T-cell (primary cell): ENCODE results near the gene ELN. TPM values are rescaled to one million over a fixed set of nuclear protein-coding genes. Genes with fewer than 3 reads are reported as not detected.
"Not testable (repeated sequence)": the region's sequence is repeated elsewhere in the genome, so short reads cannot be mapped to it uniquely, and the experiment has no call there.

Experiments used
- ATAC-seq, 4 experiments: fragments of 200-7000 bp in 3 of 4; fragments of 150-1000 bp in 1 of 4; cut with Tn5 transposase; replicated peaks in 1 of 4; 1 replicate in 3 of 4; 2 replicates in 1 of 4; pipeline ENCODE4 v1.10.0; 2021; ENCODE audit warnings: moderate library complexity in 3 of 4, mild to moderate bottlenecking in 2 of 4, moderate number of reproducible peaks in 1 of 4
- CTCF ChIA-PET, 2 donors: fragments of 300-600 bp; sonication (Branson Sonifier 250); formaldehyde crosslinking; loops; one replicate each; lab custom pipeline; 2022; ENCODE audit warnings: antibody characterized with exemption in 2 of 2; lab: Charles Lee
- POLR2A ChIA-PET, 2 donors: fragments of 300-600 bp; sonication (Branson Sonifier 250); formaldehyde crosslinking; loops; one replicate each; lab custom pipeline; 2022; ENCODE audit warnings: antibody characterized with exemption in 2 of 2; lab: Charles Lee
- DNase-seq, 35 experiments: peaks; one replicate each; pipeline versions ENCODE4 v3.0.0 to v3.0.0-alpha.2; 2013 to 2023
- H3K27ac ChIP-seq: one replicate; pipeline ENCODE4 v1.5.1; 2013; ENCODE audit warnings: low read length
- H3K27me3 ChIP-seq, 2 experiments: replicated peaks in 1 of 2; 1 replicate in 1 of 2; 2 replicates in 1 of 2; pipeline versions ENCODE4 v1.6.1 to v1.7.0; 2013; ENCODE audit warnings: low read length in 1 of 2, mixed read lengths in 1 of 2; ENCODE audit not compliant: control insufficient read depth in 2 of 2, insufficient read depth in 2 of 2; ENCODE audit errors: extremely low read depth in 1 of 2
- H3K36me3 ChIP-seq, 2 donors: 1 replicate in 1 of 2; 2 replicates in 1 of 2; pipeline versions ENCODE4 v1.6.1 to v1.7.0; 2013; ENCODE audit warnings: low read length in 1 of 2; ENCODE audit not compliant: control insufficient read depth in 2 of 2, insufficient read depth in 1 of 2; ENCODE audit errors: extremely low read depth in 1 of 2
- H3K4me1 ChIP-seq, 2 experiments: 1 replicate in 1 of 2; 2 replicates in 1 of 2; pipeline versions ENCODE4 v1.6.1 to v1.7.0; 2013; ENCODE audit warnings: low read length in 2 of 2, mixed read lengths in 1 of 2; ENCODE audit not compliant: insufficient read depth in 2 of 2, control insufficient read depth in 1 of 2; ENCODE audit errors: extremely low read depth in 1 of 2
- H3K4me3 ChIP-seq, 2 donors: 1 replicate in 1 of 2; 2 replicates in 1 of 2; pipeline versions ENCODE4 v1.5.1 to v1.7.0; 2013; ENCODE audit warnings: mild to moderate bottlenecking in 2 of 2, low read length in 1 of 2, moderate library complexity in 1 of 2; ENCODE audit not compliant: control insufficient read depth in 1 of 2; ENCODE audit errors: extremely low read depth in 1 of 2
- H3K9me3 ChIP-seq: 2 replicates; pipeline ENCODE4 v1.7.0; 2013
- H3K27ac Mint-ChIP-seq, 2 donors: one replicate each; pipeline ENCODE4 v1.8.0; 2020 to 2021; ENCODE audit warnings: mild to moderate bottlenecking in 2 of 2, mixed read lengths in 2 of 2
- H3K27me3 Mint-ChIP-seq, 2 donors: one replicate each; pipeline ENCODE4 v1.8.0; 2021 to 2022; ENCODE audit warnings: mixed read lengths in 2 of 2
- H3K36me3 Mint-ChIP-seq: one replicate; pipeline ENCODE4 v1.8.0; 2021; ENCODE audit warnings: mixed read lengths
- H3K4me1 Mint-ChIP-seq, 3 donors: one replicate each; pipeline ENCODE4 v1.8.0; 2020 to 2022; ENCODE audit warnings: mixed read lengths in 3 of 3, mild to moderate bottlenecking in 1 of 3
- H3K4me3 Mint-ChIP-seq, 3 donors: one replicate each; pipeline ENCODE4 v1.8.0; 2020 to 2022; ENCODE audit warnings: mild to moderate bottlenecking in 3 of 3, mixed read lengths in 3 of 3, moderate library complexity in 3 of 3
- H3K9me3 Mint-ChIP-seq, 3 donors: one replicate each; pipeline ENCODE4 v1.8.0; 2020 to 2022; ENCODE audit warnings: mixed read lengths in 3 of 3
- WGBS: methylation state at CpG from one replicate; pipeline ENCODE4 v1.1.5; 2013; ENCODE audit warnings: missing lambda C conversion rate; ENCODE audit not compliant: insufficient coverage; 5-methylcytosine and 5-hydroxymethylcytosine counted together
- total RNA-seq, 35 experiments: library from RNA in 6 of 35; stranded (reverse) in 6 of 35; fragments of 120-200 nt in 1 of 35; gene quantifications; one replicate each; pipeline versions ENCODE4 v1.2.1 to v1.2.4 and lab custom pipeline; 2013 to 2026

Gene ELN
- total RNA-seq, 5 donors from 2014 or later (not counting 1 experiment from before 2014, with no cell fraction given) = 0.22 to 0.56 (median 0.44) TPM; not detected in 2

DNA sequence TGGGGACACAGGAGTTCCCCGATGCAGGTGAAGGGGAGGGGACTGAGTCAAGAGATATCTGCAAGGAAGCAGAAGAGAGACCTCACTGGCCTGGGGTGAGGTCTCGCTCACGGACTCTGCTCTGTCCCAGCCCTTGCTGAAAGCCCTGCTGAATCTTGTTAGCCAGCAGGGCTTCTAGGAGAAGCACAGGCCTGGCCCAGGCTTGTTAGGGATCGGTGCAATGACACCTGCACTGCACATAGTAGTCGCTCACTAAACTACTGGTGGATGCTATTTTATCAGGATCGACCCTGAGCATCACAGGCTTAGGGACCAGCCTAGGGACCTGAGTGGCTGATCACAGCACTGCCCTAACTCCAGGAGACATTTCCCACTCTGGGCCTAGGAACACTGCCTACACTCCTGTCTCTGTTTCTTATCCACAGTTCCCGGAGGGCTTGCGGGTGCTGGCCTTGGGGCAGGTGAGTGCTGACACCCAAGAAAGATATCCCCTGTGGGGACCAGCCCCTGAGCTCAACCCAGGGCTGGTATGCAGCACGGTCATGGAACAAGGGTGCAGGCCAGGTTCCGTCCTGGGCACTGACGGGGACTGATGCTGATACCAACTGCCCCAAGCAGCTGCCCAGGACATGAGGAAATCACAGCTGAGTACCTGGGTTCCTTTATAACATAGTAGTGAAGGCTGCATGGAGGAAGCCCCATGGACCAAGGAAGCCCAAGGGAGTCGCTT lies 13.0 kb downstream of the ELN start:
- Histone ChIP-seq H3K9me3 (no peaks in the 10 kb centered on the region), H3K4me1 (no peaks in the 10 kb centered on the region), H3K36me3 (no peaks in the 10 kb centered on the region), H3K27me3 (peaks cover 0 to 35% of the 10 kb centered on the region in 2 experiments), H3K4me3 (no peak overlapping the region), H3K27ac (no peak overlapping the region)
- no peaks in the 10 kb centered on the region for H3K27me3 Mint-ChIP-seq
- ChIA-PET POLR2A (no interaction called here), CTCF (no interaction called here)
- no peak overlapping the region for H3K27ac Mint-ChIP-seq
- ATAC-seq (peak in 1 of 4 experiments; percentile 13), DNase-seq (no peak)
- no peak overlapping the region for H3K4me3 Mint-ChIP-seq
- H3K36me3 Mint-ChIP-seq = no peaks in the 10 kb centered on the region
- H3K9me3 Mint-ChIP-seq = no peaks in the 10 kb centered on the region
- WGBS = 84% methylated on average over 12 of the region's 12 CpGs
- no peaks in the 10 kb centered on the region for H3K4me1 Mint-ChIP-seq

DNA sequence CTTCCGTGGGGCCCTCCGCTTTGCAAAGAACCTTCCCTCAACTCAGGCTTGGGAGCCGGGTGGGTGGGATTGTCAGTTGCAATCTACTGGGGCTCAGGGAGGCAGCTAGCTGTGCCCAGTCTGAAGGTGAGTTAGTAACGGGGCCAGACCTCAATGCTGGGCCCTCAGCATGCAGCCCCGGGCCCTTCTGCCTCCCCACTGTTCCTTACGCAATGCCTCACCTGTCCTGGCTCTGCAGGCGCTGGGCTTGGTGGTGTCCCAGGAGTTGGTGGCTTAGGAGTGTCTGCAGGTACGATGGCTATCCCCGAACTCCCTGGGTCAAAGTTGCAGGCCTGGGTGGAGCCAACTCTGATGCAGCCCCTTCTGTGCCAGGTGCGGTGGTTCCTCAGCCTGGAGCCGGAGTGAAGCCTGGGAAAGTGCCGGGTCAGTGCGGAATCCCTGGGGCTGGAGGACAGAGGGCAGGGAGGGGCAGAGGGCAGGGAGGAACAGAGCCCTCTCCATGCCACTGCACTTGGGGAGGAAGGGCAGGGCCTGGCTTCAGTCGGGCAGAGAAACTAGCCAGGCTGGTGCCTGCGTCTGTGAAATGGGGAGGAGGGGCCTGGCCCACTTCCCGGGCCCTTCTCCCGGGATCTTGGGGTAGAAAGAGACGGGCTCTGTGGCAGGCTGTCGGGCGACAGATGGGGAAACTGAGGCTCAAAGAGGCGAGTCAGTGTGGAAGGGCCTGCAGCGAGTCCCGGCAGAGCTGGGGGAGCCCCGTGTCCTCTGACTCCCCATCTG lies 15.0 kb downstream of the ELN start:
- Histone ChIP-seq H3K27ac (no peak overlapping the region), H3K27me3 (peaks cover 0 to 35% of the 10 kb centered on the region in 2 experiments), H3K4me3 (no peak overlapping the region), H3K4me1 (no peaks in the 10 kb centered on the region), H3K9me3 (no peaks in the 10 kb centered on the region), H3K36me3 (no peaks in the 10 kb centered on the region)
- Mint-ChIP-seq H3K27me3 (peaks cover 0 to 1% of the 10 kb centered on the region in 2 donors), H3K9me3 (no peaks in the 10 kb centered on the region), H3K4me3 (no peak overlapping the region), H3K4me1 (no peaks in the 10 kb centered on the region), H3K27ac (no peak overlapping the region), H3K36me3 (no peaks in the 10 kb centered on the region)
- WGBS = 82% methylated on average over 21 of the region's 24 CpGs
- CTCF ChIA-PET = no interaction called here
- ATAC-seq = no peak
- no peak for DNase-seq
- POLR2A ChIA-PET = no interaction called here

DNA sequence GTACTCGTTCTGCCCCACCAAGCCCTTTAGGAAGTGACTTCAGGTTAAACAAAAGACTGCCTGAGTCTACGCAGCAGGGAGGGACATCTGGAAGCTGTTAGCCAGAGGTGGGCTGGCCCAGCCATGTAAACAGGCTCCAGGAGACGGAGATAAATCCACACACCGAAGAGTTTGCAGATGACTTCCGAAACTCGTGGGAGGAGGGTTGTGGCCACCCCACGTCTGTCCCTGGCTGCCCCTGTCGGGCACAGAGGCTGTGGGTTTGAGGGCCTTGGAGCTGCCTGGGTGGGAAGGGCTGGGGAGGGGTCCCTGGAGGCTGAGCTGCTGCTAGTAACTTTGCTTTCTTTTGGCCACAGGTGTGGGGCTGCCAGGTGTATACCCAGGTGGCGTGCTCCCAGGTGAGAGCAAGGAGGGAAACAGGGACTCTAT lies 15.6 kb downstream of the ELN start:
- ChIA-PET CTCF (no interaction called here), POLR2A (no interaction called here)
- Histone ChIP-seq H3K4me3 (no peak overlapping the region), H3K9me3 (no peaks in the 10 kb centered on the region), H3K27ac (no peak overlapping the region), H3K4me1 (no peaks in the 10 kb centered on the region), H3K36me3 (no peaks in the 10 kb centered on the region), H3K27me3 (peaks cover 0 to 30% of the 10 kb centered on the region in 2 experiments)
- Mint-ChIP-seq H3K9me3 (no peaks in the 10 kb centered on the region), H3K27me3 (peaks cover 0 to 1% of the 10 kb centered on the region in 2 donors), H3K4me1 (no peaks in the 10 kb centered on the region), H3K4me3 (no peak overlapping the region), H3K27ac (no peak overlapping the region), H3K36me3 (no peaks in the 10 kb centered on the region)
- no peak for DNase-seq
- no peak for ATAC-seq
- 85% methylated on average over 7 of the region's 9 CpGs for WGBS

DNA sequence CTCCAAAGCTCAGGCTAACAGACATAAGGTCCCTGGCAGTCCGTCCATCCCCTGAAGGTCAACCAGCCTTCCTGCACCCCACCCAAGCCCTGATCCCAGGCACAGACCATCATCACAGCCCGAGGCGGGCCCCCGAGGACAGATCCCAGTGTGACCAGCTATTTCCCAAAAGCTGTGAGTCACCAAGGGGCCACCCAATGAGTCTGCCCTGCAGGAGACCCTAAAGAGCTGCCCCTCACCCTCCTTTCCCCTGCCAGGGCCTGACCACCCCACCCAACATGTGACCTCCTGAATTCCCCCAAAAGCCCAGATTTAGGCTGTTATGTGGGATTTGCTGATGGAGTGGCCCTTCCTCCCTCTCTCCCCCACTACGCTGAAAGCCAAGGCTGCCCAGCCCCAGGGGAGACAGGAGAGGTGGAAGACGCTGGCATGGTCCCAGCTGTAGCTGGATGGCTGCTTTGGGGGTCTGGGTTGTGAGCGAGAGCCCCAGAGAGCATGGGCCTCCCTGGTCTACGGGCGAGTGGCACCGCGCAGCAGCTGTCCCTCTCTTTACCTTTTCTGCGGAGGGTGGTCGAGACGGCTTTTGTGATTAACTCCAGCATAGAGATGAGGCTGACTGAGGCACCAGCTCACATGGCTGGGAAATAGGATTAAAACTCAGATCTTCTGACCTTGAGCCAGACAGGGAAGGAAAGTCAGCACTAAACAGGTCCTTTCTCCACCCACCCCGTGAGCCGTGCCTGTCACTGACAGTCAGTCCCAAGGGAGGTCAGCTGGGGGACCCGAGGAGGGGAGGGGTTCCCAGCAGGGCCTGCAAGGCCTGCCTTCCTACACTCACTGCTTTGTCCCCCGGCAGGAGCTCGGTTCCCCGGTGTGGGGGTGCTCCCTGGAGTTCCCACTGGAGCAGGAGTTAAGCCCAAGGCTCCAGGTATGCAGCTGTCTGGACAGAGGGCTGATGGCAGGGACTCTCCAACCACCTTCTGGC lies 16.7 kb downstream of the ELN start:
- Mint-ChIP-seq H3K36me3 (no peaks in the 10 kb centered on the region), H3K4me1 (no peaks in the 10 kb centered on the region), H3K27ac (no peak overlapping the region), H3K4me3 (no peak overlapping the region), H3K27me3 (peaks cover 0 to 1% of the 10 kb centered on the region in 2 donors), H3K9me3 (no peaks in the 10 kb centered on the region)
- H3K4me3 ChIP-seq = no peak overlapping the region
- ChIA-PET CTCF (interaction anchor here (0.5 to 0.7 kb wide), 2 partner anchors 9 to 28 kb away, joined by 3 to 4 read pairs; no protein-coding TSS in a partner anchor), POLR2A (no interaction called here)
- no peak for DNase-seq
- H3K9me3 ChIP-seq = no peaks in the 10 kb centered on the region
- H3K4me1 ChIP-seq = no peaks in the 10 kb centered on the region
- H3K27me3 ChIP-seq = peaks cover 0 to 24% of the 10 kb centered on the region in 2 experiments
- H3K27ac ChIP-seq = no peak overlapping the region
- H3K36me3 ChIP-seq = no peaks in the 10 kb centered on the region
- WGBS = 84% methylated on average over 14 of the region's 20 CpGs
- no peak for ATAC-seq

DNA sequence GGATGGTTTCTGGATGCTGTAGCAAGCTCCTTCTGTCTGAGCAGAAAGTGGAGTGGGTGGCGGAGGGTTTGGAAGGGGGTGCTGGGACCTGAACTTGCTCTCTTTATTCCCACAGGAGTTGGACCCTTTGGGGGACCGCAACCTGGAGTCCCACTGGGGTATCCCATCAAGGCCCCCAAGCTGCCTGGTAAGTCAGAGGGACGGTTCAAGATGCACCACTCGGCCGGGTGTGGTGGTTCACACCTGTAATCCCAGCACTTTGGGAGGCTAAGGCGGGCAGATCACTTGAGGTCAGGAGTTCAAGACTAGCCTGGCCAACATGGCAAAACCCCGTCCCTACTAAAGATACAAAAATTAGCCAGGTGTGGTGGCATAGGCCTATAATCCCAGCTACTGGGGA lies 18.6 kb downstream of the ELN start:
- CTCF ChIA-PET = not testable (repeated sequence)

More for the DNA sequence above, 18.6 kb downstream of the ELN start:
- peaks cover 0 to 25% of the 10 kb centered on the region in 2 experiments for H3K27me3 ChIP-seq
- H3K4me1 ChIP-seq, H3K9me3 ChIP-seq, H3K27me3 Mint-ChIP-seq, H3K27ac ChIP-seq, DNase-seq, H3K4me1 Mint-ChIP-seq, H3K4me3 Mint-ChIP-seq, H3K36me3 ChIP-seq, H3K9me3 Mint-ChIP-seq, H3K27ac Mint-ChIP-seq, ATAC-seq, POLR2A ChIA-PET, H3K36me3 Mint-ChIP-seq, H3K4me3 ChIP-seq: not testable (repeated sequence)
- 79% methylated on average over 3 of the region's 7 CpGs for WGBS
